Measurements from ENCODE around the gene CASK. TPM values are rescaled to one million over a fixed set of nuclear protein-coding genes. Genes with fewer than 3 reads are reported as not detected.

Gene CASK
- total RNA-seq, 4 donors from 2014 or later: 21.3 to 28.7 (median 24.0) TPM

- Histone ChIP-seq H3K4me3 (no peak overlapping the region), H3K9me3 (no peaks in the 10 kb centered on the region), H3K36me3 (no peaks in the 10 kb centered on the region), H3K27me3 (no peaks in the 10 kb centered on the region), H3K27ac (replicated peaks in 1 of 4) (no peak overlapping the region), H3K4me1 (no peaks in the 10 kb centered on the region)
- TF ChIP-seq POLR2AphosphoS5 (IDR thresholded peaks at IDR 0.05): no peak
- no peak for TF ChIP-seq CTCF (IDR thresholded peaks at IDR 0.05)
- intact Hi-C loops (cut with DNase I): no loop called here
- DNase-seq (ENCODE audit: extremely low spot score): no peak
- WGBS: 68% methylated on average over 1 of the region's 1 CpG
Observed at GRCh38 chrX:41733939-41734338, 189.4 kb downstream of the CASK start.

GRCh38 chrX:41732260-41732659 lies 191.1 kb downstream of the CASK start:
- 95% methylated on average over 2 of the region's 2 CpGs for WGBS
- H3K27ac ChIP-seq (replicated peaks in 1 of 4): no peak overlapping the region
- no peaks in the 10 kb centered on the region for H3K36me3 ChIP-seq
- no peaks in the 10 kb centered on the region for H3K9me3 ChIP-seq
- TF ChIP-seq POLR2AphosphoS5 (IDR thresholded peaks at IDR 0.05) (no peak), EP300 (IDR thresholded peaks at IDR 0.05) (no peak), CTCF (IDR thresholded peaks at IDR 0.05) (no peak), POLR2A (IDR thresholded peaks at IDR 0.05; ENCODE audit: low read depth) (no peak)
- DNase-seq (ENCODE audit: extremely low spot score): no peak
- no peaks in the 10 kb centered on the region for H3K4me1 ChIP-seq
- no peaks in the 10 kb centered on the region for H3K27me3 ChIP-seq
- intact Hi-C loops (cut with DNase I): no loop called here
- H3K4me3 ChIP-seq: no peak overlapping the region

DNA sequence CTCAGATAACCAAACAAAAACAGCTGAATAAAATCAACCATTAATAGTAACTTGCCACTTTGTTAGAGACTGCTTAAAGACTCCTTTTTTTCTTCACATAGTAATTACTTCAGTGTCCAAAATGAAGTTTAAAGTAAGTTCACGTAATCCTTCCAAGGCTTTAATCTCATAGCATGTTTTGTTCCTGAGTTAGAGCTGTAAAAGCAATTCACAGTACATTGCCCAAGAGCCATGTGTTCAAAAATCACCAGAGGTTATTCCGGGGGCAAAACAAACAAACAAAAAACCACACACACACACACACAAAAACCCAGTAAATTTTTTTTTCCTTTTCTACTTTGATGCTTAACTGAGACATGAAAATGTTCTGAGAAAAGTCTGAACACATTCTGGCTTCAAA lies 193.3 kb downstream of the CASK start:
- no peak for TF ChIP-seq POLR2A (IDR thresholded peaks at IDR 0.05; ENCODE audit: low read depth)
- TF ChIP-seq CTCF (IDR thresholded peaks at IDR 0.05): no peak
- TF ChIP-seq EP300 (IDR thresholded peaks at IDR 0.05): no peak
- no peak for TF ChIP-seq POLR2AphosphoS5 (IDR thresholded peaks at IDR 0.05)
- no peak for DNase-seq (ENCODE audit: extremely low spot score)
- H3K27ac ChIP-seq (replicated peaks in 1 of 4): no peak overlapping the region
- no peaks in the 10 kb centered on the region for H3K4me1 ChIP-seq
- 61% methylated on average over 2 of the region's 2 CpGs for WGBS
- no peak overlapping the region for H3K4me3 ChIP-seq
- no peaks in the 10 kb centered on the region for H3K9me3 ChIP-seq
- H3K36me3 ChIP-seq: no peaks in the 10 kb centered on the region
- H3K27me3 ChIP-seq: no peaks in the 10 kb centered on the region
- intact Hi-C loops (cut with DNase I): no loop called here

DNA sequence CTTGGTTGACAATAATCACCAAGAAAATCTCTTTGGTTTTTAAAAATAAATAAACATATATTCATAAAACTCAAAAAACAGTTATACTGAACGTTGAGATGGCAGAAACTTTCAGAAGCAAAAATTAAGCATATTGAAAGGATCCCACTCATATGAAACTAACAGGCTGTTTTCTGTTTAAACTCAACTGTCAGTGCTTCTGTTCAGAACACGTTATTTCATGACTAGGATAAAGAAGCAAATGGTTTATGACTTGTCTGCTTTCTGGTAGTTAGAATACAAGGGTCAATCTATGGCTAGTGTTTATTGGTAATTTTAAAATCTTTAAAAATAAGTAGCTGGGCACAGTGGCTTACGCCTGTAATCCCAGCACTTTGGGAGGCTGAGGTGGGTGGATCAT lies 195.2 kb downstream of the CASK start:
- Histone ChIP-seq H3K4me1 (no peaks in the 10 kb centered on the region), H3K9me3 (no peaks in the 10 kb centered on the region), H3K36me3 (no peaks in the 10 kb centered on the region), H3K27me3 (no peaks in the 10 kb centered on the region), H3K4me3 (no peak overlapping the region), H3K27ac (replicated peaks in 1 of 4) (no peak overlapping the region)
- DNase-seq (ENCODE audit: extremely low spot score): no peak
- TF ChIP-seq EP300 (IDR thresholded peaks at IDR 0.05) (no peak), CTCF (IDR thresholded peaks at IDR 0.05) (no peak), POLR2A (IDR thresholded peaks at IDR 0.05; ENCODE audit: low read depth) (no peak), POLR2AphosphoS5 (IDR thresholded peaks at IDR 0.05) (no peak)
- intact Hi-C loops (cut with DNase I): no loop called here
- WGBS: 65% methylated on average over 3 of the region's 3 CpGs

- 58% methylated on average over 2 of the region's 2 CpGs for WGBS
- Histone ChIP-seq H3K4me1 (no peaks in the 10 kb centered on the region), H3K9me3 (peaks cover 0 to 10% (median 0%) of the 10 kb centered on the region in 4 donors), H3K27me3 (no peaks in the 10 kb centered on the region), H3K27ac (replicated peaks in 1 of 4) (no peak within 1 kb of the TSS), H3K36me3 (no peaks in the 10 kb centered on the region), H3K4me3 (no peak within 1 kb of the TSS)
- DNase-seq (ENCODE audit: extremely low spot score): no peak
- intact Hi-C loops (cut with DNase I): no loop called here
- TF ChIP-seq CTCF (IDR thresholded peaks at IDR 0.05) (no peak), POLR2AphosphoS5 (IDR thresholded peaks at IDR 0.05) (no peak), POLR2A (IDR thresholded peaks at IDR 0.05; ENCODE audit: low read depth) (no peak), EP300 (IDR thresholded peaks at IDR 0.05) (no peak)
Observed at GRCh38 chrX:41723826-41724225, 199.5 kb downstream of the CASK start, which contains the start of gene GPR82. Gene GPR82 (plus strand): TSS chrX:41724181. CDS start chrX:41727027, 2,846 bp downstream.
